Naive thymus-derived CD4-positive, alpha-beta T cell (primary cell): ENCODE data around the gene ZNF548. TPM values are rescaled to one million over a fixed set of nuclear protein-coding genes. Genes with fewer than 3 reads are reported as not detected.

ENCODE experiments used
- ATAC-seq: fragments of 150-1000 bp; cut with Tn5 transposase; 2 replicates; pipeline ENCODE4 v1.10.0; 2021; ENCODE audit warnings: mild to moderate bottlenecking, moderate library complexity
- CTCF ChIA-PET: fragments of 350-600 bp; sonication (Branson Sonifier 250); formaldehyde crosslinking; loops from one replicate; lab custom pipeline; 2021; ENCODE audit warnings: antibody characterized with exemption; lab: Charles Lee
- POLR2A ChIA-PET: fragments of 350-600 bp; sonication (Branson Sonifier 250); formaldehyde crosslinking; loops from one replicate; lab custom pipeline; 2021; ENCODE audit warnings: antibody characterized with exemption, inconsistent platforms; lab: Charles Lee
- DNase-seq, 9 donors: peaks; one replicate each; pipeline versions ENCODE4 v3.0.0 to v3.0.0-alpha.2; 2020 to 2022; ENCODE audit warnings: mixed read lengths in 1 of 9
- H3K27ac ChIP-seq: one replicate; pipeline ENCODE4 v1.7.0; 2013; ENCODE audit warnings: mild to moderate bottlenecking, low read depth, low read length, moderate library complexity
- H3K27me3 ChIP-seq, 2 donors: one replicate each; pipeline ENCODE4 v1.7.0; 2013; ENCODE audit warnings: low read length in 2 of 2, mild to moderate bottlenecking in 2 of 2, moderate library complexity in 2 of 2; ENCODE audit not compliant: control insufficient read depth in 2 of 2, insufficient read depth in 2 of 2
- H3K36me3 ChIP-seq, 3 experiments: 1 replicate in 2 of 3; 2 replicates in 1 of 3; pipeline ENCODE4 v1.7.0; 2013; ENCODE audit warnings: low read length in 3 of 3, mild to moderate bottlenecking in 3 of 3, moderate library complexity in 1 of 3; ENCODE audit not compliant: insufficient read depth in 3 of 3, control insufficient read depth in 2 of 3
- H3K4me1 ChIP-seq, 2 donors: one replicate each; pipeline ENCODE4 v1.7.0; 2013; ENCODE audit warnings: low read length in 2 of 2, mild to moderate bottlenecking in 2 of 2, moderate library complexity in 1 of 2; ENCODE audit not compliant: control insufficient read depth in 2 of 2, insufficient read depth in 2 of 2
- H3K4me3 ChIP-seq: 2 replicates; pipeline ENCODE4 v1.7.0; 2013; ENCODE audit warnings: mild to moderate bottlenecking, low read length
- H3K9me3 ChIP-seq, 3 experiments: 1 replicate in 2 of 3; 2 replicates in 1 of 3; pipeline ENCODE4 v1.7.0; 2013; ENCODE audit warnings: low read length in 3 of 3; ENCODE audit not compliant: control insufficient read depth in 2 of 3
- H3K27ac Mint-ChIP-seq, 9 donors: one replicate each; pipeline ENCODE4 v1.8.0; 2020 to 2022; ENCODE audit warnings: mixed read lengths in 9 of 9, mild to moderate bottlenecking in 8 of 9, moderate library complexity in 5 of 9, inconsistent platforms in 2 of 9
- H3K27me3 Mint-ChIP-seq, 5 donors: one replicate each; pipeline ENCODE4 v1.8.0; 2021 to 2022; ENCODE audit warnings: mixed read lengths in 5 of 5, mild to moderate bottlenecking in 1 of 5
- H3K36me3 Mint-ChIP-seq, 5 donors: one replicate each; pipeline ENCODE4 v1.8.0; 2020 to 2022; ENCODE audit warnings: mixed read lengths in 5 of 5, mild to moderate bottlenecking in 3 of 5, inconsistent platforms in 1 of 5
- H3K4me1 Mint-ChIP-seq, 7 donors: one replicate each; pipeline ENCODE4 v1.8.0; 2020 to 2022; ENCODE audit warnings: mixed read lengths in 7 of 7, mild to moderate bottlenecking in 3 of 7, inconsistent platforms in 1 of 7
- H3K4me3 Mint-ChIP-seq, 10 donors: one replicate each; pipeline ENCODE4 v1.8.0; 2020 to 2022; ENCODE audit warnings: mild to moderate bottlenecking in 10 of 10, mixed read lengths in 10 of 10, moderate library complexity in 6 of 10, inconsistent platforms in 2 of 10
- H3K9me3 Mint-ChIP-seq, 11 donors: one replicate each; pipeline ENCODE4 v1.8.0; 2020 to 2022; ENCODE audit warnings: mixed read lengths in 11 of 11, mild to moderate bottlenecking in 4 of 11, inconsistent platforms in 1 of 11, moderate library complexity in 1 of 11
- intact Hi-C, 2 donors: fragments of 100-400 bp; cut with micrococcal nuclease; formaldehyde crosslinking; loops; one replicate each; pipeline ENCODE4 v1.15.1; 2023
- polyA plus RNA-seq, 2 donors: library from polyadenylated mRNA; unstranded; fragments of 300-500 nt; fragmentation: Illumina TruSeq; gene quantifications; one replicate each; pipeline ENCODE4 v1.2.3, GENCODE V29; 2021
- total RNA-seq, 6 experiments: library from RNA in 5 of 6; stranded (reverse) in 5 of 6; gene quantifications; 1 replicate in 5 of 6; 2 replicates in 1 of 6; pipeline ENCODE4 v1.2.3 and lab custom pipeline; 2021 to 2026

ZNF548 gene
- total and polyA plus RNA-seq, 7 experiments from 2014 or later, result 16.2 to 115 (median 66.5) TPM

DNA sequence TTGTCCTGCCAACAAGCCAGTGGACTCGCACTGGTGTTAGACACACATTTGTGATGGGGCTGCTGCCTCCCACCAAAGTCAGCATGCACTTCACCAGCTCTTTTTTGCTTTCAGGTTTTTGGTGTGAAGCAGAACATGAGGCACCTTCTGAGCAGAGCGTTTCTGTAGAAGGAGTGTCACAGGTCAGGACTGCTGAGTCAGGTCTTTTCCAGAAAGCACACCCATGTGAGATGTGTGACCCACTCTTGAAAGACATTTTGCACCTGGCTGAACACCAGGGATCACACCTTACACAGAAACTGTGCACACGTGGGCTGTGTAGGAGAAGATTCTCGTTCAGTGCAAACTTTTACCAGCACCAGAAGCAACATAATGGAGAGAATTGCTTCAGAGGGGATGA, 33.7 kb upstream of the ZNF548 start:
- Mint-ChIP-seq H3K27ac (no peak overlapping the region), H3K4me1 (peaks cover 23 to 37% (median 25%) of the 10 kb centered on the region in 7 donors), H3K36me3 (peaks cover 54 to 89% (median 80%) of the 10 kb centered on the region in 5 donors), H3K27me3 (no peaks in the 10 kb centered on the region), H3K9me3 (peaks cover 24 to 93% (median 69%) of the 10 kb centered on the region in 11 donors), H3K4me3 (no peak overlapping the region)
- Histone ChIP-seq H3K36me3 (peaks cover 13 to 66% (median 22%) of the 10 kb centered on the region in 3 experiments), H3K4me3 (no peak overlapping the region), H3K27ac (no peak overlapping the region), H3K9me3 (peaks cover 6 to 72% (median 30%) of the 10 kb centered on the region in 3 experiments), H3K4me1 (peaks cover 7 to 11% of the 10 kb centered on the region in 2 donors), H3K27me3 (no peaks in the 10 kb centered on the region)
- POLR2A ChIA-PET, result no interaction called here
- DNase-seq (no peak), ATAC-seq (no peak)
- intact Hi-C loops, result loop anchor here in 1 of 2 donors (10.0 kb wide), 1 partner anchor 951 kb away; the partner anchor contains the start of gene ZNF583
- CTCF ChIA-PET, result interaction anchor here (0.6 kb wide), 1 partner anchor 975 kb away, joined by 3 read pairs; no protein-coding TSS in a partner anchor

DNA sequence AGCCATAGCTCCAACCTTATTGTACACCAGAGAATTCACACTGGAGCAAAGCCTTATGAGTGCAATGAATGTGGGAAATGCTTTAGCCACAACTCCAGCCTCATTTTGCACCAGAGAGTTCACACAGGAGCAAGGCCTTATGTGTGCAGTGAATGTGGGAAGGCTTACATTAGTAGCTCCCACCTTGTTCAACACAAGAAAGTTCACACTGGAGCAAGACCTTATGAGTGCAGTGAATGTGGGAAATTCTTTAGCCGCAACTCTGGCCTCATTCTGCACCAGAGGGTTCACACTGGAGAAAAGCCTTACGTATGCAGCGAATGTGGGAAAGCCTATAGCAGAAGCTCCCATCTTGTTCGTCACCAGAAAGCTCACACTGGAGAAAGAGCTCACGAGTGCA, 32.2 kb upstream of the ZNF548 start:
- intact Hi-C loops, result loop anchor here in 1 of 2 donors (10.0 kb wide), 1 partner anchor 953 kb away; the partner anchor contains the start of gene ZNF583
- Mint-ChIP-seq H3K4me3 (no peak overlapping the region), H3K27ac (no peak overlapping the region), H3K36me3 (peaks cover 47 to 78% (median 67%) of the 10 kb centered on the region in 5 donors), H3K4me1 (peaks cover 10 to 22% (median 13%) of the 10 kb centered on the region in 7 donors), H3K27me3 (no peaks in the 10 kb centered on the region), H3K9me3 (peaks cover 21 to 87% (median 67%) of the 10 kb centered on the region in 11 donors)
- H3K9me3 ChIP-seq, result peaks cover 6 to 78% (median 30%) of the 10 kb centered on the region in 3 experiments
- H3K27ac ChIP-seq, result no peak overlapping the region
- H3K36me3 ChIP-seq, result peaks cover 13 to 60% (median 22%) of the 10 kb centered on the region in 3 experiments
- ATAC-seq (no peak), DNase-seq (no peak)
- H3K4me1 ChIP-seq, result peaks cover 0 to 1% of the 10 kb centered on the region in 2 donors
- ChIA-PET CTCF (no interaction called here), POLR2A (interaction anchor here (1.0 kb wide), 1 partner anchor 36 kb away, joined by 7 read pairs; no protein-coding TSS in a partner anchor)
- no peak overlapping the region for H3K4me3 ChIP-seq
- H3K27me3 ChIP-seq, result no peaks in the 10 kb centered on the region

DNA sequence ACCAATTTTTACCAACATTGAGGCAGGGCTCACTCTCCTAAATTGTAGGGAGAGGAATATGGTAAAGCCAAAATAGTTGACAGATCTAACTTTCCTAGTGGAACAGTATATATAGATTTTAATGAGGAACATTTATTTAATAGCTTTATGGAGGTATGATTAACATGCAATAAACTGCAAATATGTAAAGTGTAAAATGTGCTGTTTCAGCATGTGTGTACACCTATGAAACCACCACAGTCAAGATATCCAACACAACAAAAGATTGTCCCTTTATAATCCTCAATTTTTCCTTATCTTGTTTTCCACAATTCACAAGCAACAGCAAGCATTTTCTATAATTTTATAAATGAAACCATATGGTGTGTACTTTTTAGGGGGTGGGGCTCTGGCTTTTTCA, 30.4 kb upstream of the ZNF548 start:
- ATAC-seq (no peak), DNase-seq (no peak)
- Histone ChIP-seq H3K4me1 (peaks cover 9 to 14% of the 10 kb centered on the region in 2 donors), H3K27ac (no peak overlapping the region), H3K36me3 (peaks cover 11 to 41% (median 14%) of the 10 kb centered on the region in 3 experiments), H3K4me3 (no peak overlapping the region), H3K9me3 (peaks cover 6 to 64% (median 24%) of the 10 kb centered on the region in 3 experiments), H3K27me3 (no peaks in the 10 kb centered on the region)
- intact Hi-C loops, result loop anchor here in 1 of 2 donors (10.0 kb wide), 1 partner anchor 954 kb away; the partner anchor contains the start of gene ZNF583
- Mint-ChIP-seq H3K27ac (peak overlapping the region in 1 of 9 donors; percentile 20), H3K36me3 (peaks cover 38 to 74% (median 61%) of the 10 kb centered on the region in 5 donors), H3K9me3 (peaks cover 18 to 86% (median 67%) of the 10 kb centered on the region in 11 donors), H3K27me3 (peaks cover 0 to 2% (median 0%) of the 10 kb centered on the region in 5 donors), H3K4me3 (no peak overlapping the region), H3K4me1 (peaks cover 12 to 27% (median 18%) of the 10 kb centered on the region in 7 donors)
- CTCF ChIA-PET, result no interaction called here
- POLR2A ChIA-PET, result interaction anchor here (1.7 kb wide), 1 partner anchor 8 kb away, joined by 4 read pairs; the partner anchor contains the start of gene ZNF304

DNA sequence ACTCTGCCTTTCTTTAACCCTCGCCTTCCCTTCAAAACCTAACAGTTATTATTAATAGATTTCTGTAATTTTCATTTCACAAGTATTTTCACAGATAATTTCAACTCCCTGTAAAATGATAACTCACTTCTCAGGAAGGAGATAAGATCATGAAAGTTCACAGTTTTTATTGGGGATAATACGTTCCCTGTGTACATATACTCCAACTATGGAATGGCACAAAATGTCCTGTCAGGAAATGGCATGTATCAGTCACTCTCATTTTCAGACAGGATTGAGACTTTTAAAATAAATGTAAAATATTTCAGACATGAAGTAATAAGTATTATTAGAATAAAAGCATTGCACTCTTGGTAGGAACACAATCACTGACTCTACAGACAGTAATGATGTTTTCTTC, 27.2 kb upstream of the ZNF548 start:
- no peaks in the 10 kb centered on the region for H3K27me3 ChIP-seq

DNA sequence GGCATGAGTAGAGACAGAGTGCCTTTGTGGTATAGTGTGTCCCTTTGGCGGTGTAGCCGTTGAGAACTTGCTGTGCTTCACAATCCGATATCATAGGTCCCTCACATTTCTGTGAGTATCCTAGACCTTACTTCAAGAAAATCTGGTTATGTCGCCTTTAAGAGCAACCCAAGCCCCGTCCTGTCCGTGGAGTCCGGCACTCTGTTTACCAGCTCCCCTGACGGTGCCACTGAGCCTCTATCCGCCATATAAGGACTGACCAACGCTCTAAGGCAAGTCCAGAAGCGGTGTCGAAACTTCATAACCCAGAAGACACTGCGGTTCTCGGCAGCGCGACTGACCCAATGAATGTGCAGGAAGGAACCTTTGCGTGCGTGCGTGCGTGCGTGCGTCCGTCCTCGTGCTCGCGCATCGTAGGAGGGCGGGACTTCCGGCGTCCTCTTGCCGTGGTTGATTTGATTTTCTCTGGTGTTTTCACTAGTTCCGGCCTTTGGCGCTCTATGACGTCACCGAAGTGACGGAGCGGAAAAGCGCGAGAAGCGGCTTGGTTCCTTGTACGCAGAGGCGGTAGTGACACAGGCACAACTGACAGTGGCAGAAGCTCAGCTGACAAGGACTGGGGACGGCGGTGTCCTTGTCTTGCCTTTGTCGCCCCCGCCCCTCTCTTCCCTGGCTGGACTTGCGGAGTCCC, 26.5 kb upstream of the ZNF548 start, which contains the start of the genes TRAPPC2B and ZNF547:
Gene TRAPPC2B, plus strand, starts transcription at position 555 of the 691 bp plus-strand sequence. CDS start 1,283 bp downstream, outside the sequence.
Gene ZNF547, plus strand, starts transcription at position 555 of the 691 bp plus-strand sequence. CDS start 5,005 bp downstream, outside the sequence.
- Mint-ChIP-seq H3K36me3 (peaks cover 16 to 48% (median 40%) of the 10 kb centered on the region in 5 donors), H3K27me3 (peaks cover 0 to 2% (median 0%) of the 10 kb centered on the region in 5 donors), H3K9me3 (peaks cover 9 to 81% (median 38%) of the 10 kb centered on the region in 11 donors), H3K27ac (peak within 1 kb of the TSS; percentile 94 to 100 (median 97)), H3K4me3 (peak within 1 kb of the TSS; percentile 90 to 97 (median 94)), H3K4me1 (peaks cover 12 to 26% (median 18%) of the 10 kb centered on the region in 7 donors)
- Histone ChIP-seq H3K27ac (peak within 1 kb of the TSS; percentile 84), H3K9me3 (peaks cover 0 to 36% (median 9%) of the 10 kb centered on the region in 3 experiments), H3K36me3 (peaks cover 0 to 8% (median 0%) of the 10 kb centered on the region in 3 experiments), H3K27me3 (no peaks in the 10 kb centered on the region), H3K4me1 (peaks cover 9 to 14% of the 10 kb centered on the region in 2 donors), H3K4me3 (peak within 1 kb of the TSS; percentile 74)
- intact Hi-C loops, result loop anchor here (1.0 to 5.0 kb wide), 26 partner anchors 12 to 1018 kb away; partner anchors contain the start of genes ERVK3-1 (in 2 of the 2), ZNF17 (in 2 of the 2), ZNF264 (in 2 of the 2) and ZNF304 (in 2 of the 2)
- ChIA-PET CTCF (no interaction called here), POLR2A (interaction anchor here (0.5 to 1.9 kb wide), 6 partner anchors 12 to 885 kb away, joined by 3 to 9 read pairs (median 3); partner anchors contain the start of genes ZNF304, ZNF548 and ZNF749)
- DNase-seq (peak; percentile 89 to 99 (median 98)), ATAC-seq (peak; percentile 97)

More for the DNA sequence above, 27.2 kb upstream of the ZNF548 start:
- no peak for DNase-seq
- peaks cover 9 to 81% (median 43%) of the 10 kb centered on the region in 11 donors for H3K9me3 Mint-ChIP-seq
- H3K27ac Mint-ChIP-seq, result peak overlapping the region in 7 of 9 donors; percentile 94 to 100 (median 97)
- Histone ChIP-seq H3K9me3 (peaks cover 0 to 39% (median 16%) of the 10 kb centered on the region in 3 experiments), H3K4me1 (peaks cover 9 to 14% of the 10 kb centered on the region in 2 donors), H3K36me3 (peaks cover 0 to 10% (median 0%) of the 10 kb centered on the region in 3 experiments), H3K27ac (peak overlapping the region; percentile 84), H3K4me3 (peak overlapping the region; percentile 74)
- ChIA-PET POLR2A (interaction anchor here (0.5 to 1.9 kb wide), 2 partner anchors 26 to 41 kb away, joined by 3 to 9 read pairs; partner anchors contain the start of gene ZNF548), CTCF (interaction anchor here (0.5 kb wide), 1 partner anchor 563 kb away, joined by 4 read pairs; no protein-coding TSS in a partner anchor)
- peaks cover 12 to 26% (median 18%) of the 10 kb centered on the region in 7 donors for H3K4me1 Mint-ChIP-seq
- peak overlapping the region; percentile 90 to 97 (median 94) for H3K4me3 Mint-ChIP-seq
- H3K27me3 Mint-ChIP-seq, result peaks cover 0 to 2% (median 0%) of the 10 kb centered on the region in 5 donors
- intact Hi-C loops, result loop anchor here in 1 of 2 donors (5.0 kb wide), 3 partner anchors 165 to 585 kb away; partner anchors contain the start of genes ZNF256, ZNF549 and ZNF587
- no peak for ATAC-seq
- peaks cover 16 to 54% (median 42%) of the 10 kb centered on the region in 5 donors for H3K36me3 Mint-ChIP-seq
